AG09319 (cell line): Measurements from ENCODE around the gene ZDHHC4.
A peak's percentile ranks its signal among the peaks of the same experiment; 100 is the strongest.
"Not testable (repeated sequence)": the region's sequence is repeated elsewhere in the genome, so short reads cannot be mapped to it uniquely, and the experiment has no call there.

ENCODE experiments used
- DNase-seq: peaks from one replicate; pipeline ENCODE4 v3.0.0-alpha.2; 2010; ENCODE audit warnings: low read depth; ENCODE audit errors: extremely low read depth
- CTCF ChIP-seq: IDR thresholded peaks from 2 replicates; pipeline ENCODE4 v1.5.1; 2011; ENCODE audit warnings: low read depth, mild to moderate bottlenecking, inconsistent platforms, low read length, moderate library complexity

The ZDHHC4 gene

GRCh38 chr7:6578114-6579084 lies 1.1 kb downstream of the ZDHHC4 start:
- TF ChIP-seq CTCF: no peak
- no peak for DNase-seq

GRCh38 chr7:6579446-6579845 lies 2.2 kb downstream of the ZDHHC4 start:
- no peak for TF ChIP-seq CTCF
- DNase-seq: no peak

DNA sequence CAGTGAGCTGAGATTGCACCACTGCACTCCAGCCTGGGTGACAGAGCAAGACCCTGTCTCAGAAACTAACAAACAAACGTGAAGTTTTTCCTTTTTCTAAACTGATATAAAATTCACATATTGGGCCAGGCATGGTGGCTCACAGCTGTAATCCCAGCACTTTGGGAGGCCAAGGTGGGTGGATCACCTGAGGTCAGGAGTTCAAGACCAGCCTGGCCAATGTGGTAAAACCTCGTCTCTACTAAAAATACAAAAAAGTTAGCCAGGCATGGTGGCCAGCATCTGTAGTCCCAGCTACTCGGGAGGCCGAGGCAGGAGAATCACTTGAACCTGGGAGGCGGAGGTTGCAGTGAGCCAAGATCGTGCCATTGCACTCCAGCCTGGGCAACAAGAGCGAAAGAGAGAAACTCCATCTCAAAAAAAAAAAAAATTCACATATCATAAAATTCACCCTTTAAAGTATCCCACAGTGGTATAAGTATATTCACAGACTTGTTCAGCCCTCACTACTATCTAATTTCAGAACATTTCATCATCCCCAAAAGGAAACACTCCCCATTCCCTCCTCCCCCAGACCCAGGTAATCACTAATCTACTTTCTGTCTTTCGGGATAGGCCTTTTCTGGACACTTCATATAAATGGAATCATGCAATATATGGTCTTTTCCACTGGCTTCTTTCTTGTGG lies 8.6 kb downstream of the ZDHHC4 start:
- not testable (repeated sequence) for DNase-seq

DNA sequence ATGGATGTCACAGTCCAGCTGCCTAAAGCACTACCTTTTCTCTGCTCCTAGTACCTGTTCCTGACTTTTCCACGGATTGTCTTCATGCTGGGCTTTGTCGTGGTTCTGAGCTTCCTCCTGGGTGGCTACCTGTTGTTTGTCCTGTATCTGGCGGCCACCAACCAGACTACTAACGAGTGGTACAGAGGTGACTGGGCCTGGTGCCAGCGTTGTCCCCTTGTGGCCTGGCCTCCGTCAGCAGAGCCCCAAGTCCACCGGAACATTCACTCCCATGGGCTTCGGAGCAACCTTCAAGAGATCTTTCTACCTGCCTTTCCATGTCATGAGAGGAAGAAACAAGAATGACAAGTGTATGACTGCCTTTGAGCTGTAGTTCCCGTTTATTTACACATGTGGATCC lies 11.3 kb downstream of the ZDHHC4 start:
- no peak for TF ChIP-seq CTCF
- no peak for DNase-seq

DNA sequence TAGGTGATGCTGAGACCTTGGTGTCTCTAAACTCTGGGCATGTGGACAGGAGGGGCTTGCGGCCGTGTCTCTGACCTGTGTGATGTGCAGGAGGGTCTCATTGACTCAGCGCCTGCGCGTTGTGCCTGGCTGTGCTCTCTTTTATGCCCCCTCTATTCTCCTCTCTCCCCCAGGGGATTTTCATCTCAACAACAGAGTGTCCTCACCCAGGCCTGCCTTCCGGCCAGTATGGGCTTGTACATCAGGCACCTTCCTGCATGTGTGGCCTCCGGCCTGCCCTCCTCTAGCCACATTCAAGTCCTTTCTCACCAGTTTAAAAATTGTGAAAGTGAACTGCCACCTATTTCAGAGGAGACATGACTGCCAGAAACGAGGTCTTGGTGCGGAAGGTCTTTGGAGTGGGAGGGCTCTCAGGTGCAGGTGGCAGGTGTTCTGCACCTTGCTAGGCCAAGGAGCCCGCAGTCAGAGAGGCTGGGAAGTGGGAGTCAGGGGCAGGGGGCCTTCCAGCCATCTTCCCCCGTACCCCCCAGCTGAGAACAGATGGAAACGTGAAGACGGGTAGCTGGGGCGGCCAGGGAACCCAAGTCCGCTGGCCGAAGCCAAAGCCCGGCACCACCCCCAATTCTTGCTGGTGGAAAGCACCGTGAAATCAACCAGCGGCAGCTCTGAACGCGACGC lies 12.0 kb downstream of the ZDHHC4 start:
- TF ChIP-seq CTCF: no peak
- no peak for DNase-seq

DNA sequence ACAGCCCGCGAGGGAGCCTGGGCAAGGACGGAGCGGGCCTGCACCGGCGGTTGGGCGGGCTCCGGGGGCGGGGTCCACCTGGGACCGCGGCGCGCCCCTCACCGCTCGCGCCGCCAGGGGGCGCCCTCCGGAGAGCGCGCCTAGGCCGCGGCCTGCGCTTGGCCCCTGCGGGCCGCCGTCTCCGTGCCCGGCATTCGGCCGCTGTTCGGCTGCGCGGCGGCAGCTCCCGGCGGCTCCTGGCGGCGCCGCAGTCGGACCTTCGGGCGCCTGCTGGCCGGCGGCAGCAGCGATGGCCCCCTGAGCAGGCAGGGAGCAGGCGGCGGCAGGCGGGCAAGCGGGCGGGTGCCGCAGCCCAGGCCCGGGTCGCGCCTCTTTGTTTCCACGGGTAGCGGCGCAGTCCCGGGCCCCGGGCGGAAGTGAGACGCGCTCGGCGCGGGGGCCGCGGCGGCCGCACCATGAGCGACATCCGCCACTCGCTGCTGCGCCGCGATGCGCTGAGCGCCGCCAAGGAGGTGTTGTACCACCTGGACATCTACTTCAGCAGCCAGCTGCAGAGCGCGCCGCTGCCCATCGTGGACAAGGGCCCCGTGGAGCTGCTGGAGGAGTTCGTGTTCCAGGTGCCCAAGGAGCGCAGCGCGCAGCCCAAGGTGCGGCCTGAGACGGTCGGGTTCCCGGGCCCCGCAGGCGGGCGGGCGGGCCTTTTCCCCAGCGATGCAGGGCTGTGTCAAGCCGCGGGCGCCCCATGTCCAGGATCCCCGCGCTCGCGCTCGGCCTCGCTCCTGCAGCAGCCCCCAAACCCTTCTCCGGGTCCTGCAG lies 12.8 kb downstream of the ZDHHC4 start, which contains the start of gene INTS15:
INTS15 (plus strand) TSS at position 193 of the 816 bp plus-strand sequence; CDS start at position 456, 263 bp downstream.
- peak; percentile 36 for TF ChIP-seq CTCF
- DNase-seq: peak; percentile 40

DNA sequence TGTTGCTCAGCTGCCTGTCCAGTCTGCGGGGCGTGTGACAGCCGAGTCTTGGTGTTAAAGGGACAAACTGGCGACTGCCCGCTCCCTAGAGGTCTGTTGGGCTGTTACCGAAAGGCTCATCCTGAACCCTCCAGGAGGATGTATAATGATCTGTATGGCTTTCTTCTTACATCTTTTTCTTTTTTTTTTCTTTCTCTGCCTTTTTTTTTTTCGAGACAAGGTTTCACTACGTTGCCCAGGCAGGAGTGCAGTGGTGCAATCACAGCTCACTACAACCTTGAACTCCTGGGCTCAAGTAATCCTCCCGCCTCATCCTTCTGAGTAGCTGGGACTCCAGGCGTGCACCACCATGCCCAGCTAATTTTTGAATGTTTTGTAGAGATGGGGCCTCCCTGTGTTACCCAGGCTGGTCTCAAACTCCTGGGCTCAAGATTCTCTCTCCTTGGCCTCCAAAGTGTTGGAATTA lies 13.4 kb downstream of the ZDHHC4 start:
- no peak for DNase-seq
- no peak for TF ChIP-seq CTCF
